GM19035 (cell line): ENCODE measurements around the gene CDHR2.

Source experiments
- ATAC-seq: cut with Tn5 transposase; IDR thresholded peaks from one replicate; pipeline ENCODE4 v1.9.1; 2021; ENCODE audit not compliant: unreplicated experiment

The CDHR2 gene

DNA sequence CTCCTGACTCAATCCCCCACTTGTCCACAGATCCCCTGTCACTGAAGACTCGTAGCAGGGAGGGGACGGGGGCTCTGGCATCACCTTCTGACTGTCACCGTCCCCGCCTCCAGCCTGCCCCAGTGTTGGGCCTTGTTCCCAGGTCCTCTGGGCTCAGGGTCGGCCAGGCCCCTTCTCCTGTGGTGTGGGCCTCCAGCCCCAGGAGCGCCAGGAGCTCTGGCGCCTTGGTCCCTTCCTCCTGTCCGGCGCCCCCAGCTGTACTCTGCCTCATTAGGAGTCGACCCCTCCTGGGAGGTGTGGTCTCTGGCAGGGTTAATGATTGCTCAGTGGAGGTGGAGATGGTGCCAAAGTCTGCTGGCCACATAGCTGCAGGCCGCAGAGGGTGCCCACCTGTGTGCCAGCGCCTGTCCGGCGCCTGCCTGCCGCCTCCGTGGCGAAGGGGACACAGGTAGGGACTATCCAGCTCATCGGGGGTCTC, at the start of gene CDHR2:
TSS of gene CDHR2 (plus strand) at position 376 of the 478 bp plus-strand sequence. CDS start 16,011 bp downstream, outside the sequence.
- ATAC-seq, result no peak

- ATAC-seq, result no peak
Observed at GRCh38 chr5:176500511-176500910, 48.6 kb upstream of the CDHR2 start.

DNA sequence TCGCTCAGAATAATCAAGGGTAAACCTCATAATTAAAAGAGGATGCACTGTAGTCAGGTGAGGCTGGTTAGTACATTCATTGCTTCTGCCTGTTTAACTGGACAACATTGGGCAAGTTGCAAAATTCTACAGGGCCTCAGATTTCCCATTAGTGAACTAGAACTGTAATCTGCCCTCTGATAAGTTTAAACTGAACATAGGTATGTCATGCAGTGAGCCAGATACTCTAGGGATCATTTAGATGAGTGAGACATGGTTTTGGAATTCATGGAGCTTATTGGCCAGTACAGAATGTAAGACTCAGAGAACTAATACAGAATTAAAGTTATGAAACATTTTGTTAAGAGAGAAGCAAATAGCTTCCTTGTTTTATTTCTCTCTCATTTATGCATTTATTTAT, 47.8 kb upstream of the CDHR2 start:
- no peak for ATAC-seq

DNA sequence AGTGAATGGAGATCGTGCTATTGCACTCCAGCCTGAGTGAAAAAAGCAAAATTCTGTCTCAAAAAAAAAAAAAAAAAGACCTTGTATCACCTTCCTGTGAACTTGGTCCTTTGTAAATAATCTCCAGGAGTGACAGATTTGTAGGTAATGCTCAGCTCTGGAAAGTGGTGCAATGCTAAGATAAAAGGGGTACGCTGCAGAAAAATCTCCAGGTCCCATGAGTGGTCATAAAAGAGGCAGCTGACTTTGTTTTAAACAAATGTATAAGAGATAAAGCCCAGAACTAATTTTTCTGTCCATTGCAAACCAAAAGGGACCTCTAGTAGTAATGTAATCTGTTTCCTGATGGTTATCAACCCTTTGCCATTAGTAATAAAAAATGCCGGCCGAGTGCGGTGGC, 45.6 kb upstream of the CDHR2 start:
- ATAC-seq, result no peak

GRCh38 chr5:176507911-176508310, 41.2 kb upstream of the CDHR2 start:
- no peak for ATAC-seq

- no peak for ATAC-seq
Observed at GRCh38 chr5:176508603-176509002, 40.5 kb upstream of the CDHR2 start.

DNA sequence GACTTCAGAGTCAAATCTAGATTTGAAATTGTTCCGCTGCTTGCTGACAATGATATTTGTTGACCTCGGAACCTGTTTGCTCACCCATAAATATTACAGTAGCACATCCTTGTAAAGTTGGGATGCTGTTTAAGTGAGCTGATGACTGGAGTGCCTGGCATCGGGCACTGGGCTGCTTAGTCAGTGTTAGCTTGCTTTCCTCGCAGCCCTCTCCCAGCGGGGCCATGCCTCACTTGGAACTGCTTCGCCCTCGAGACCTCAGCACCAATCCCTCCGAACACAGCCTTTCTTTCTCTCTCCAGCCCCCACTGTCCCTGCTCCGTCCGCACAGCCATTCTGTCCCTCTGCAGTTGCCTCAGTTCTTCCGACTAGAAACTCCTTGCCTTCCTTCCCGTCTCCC, 35.4 kb upstream of the CDHR2 start:
- ATAC-seq, result no peak

DNA sequence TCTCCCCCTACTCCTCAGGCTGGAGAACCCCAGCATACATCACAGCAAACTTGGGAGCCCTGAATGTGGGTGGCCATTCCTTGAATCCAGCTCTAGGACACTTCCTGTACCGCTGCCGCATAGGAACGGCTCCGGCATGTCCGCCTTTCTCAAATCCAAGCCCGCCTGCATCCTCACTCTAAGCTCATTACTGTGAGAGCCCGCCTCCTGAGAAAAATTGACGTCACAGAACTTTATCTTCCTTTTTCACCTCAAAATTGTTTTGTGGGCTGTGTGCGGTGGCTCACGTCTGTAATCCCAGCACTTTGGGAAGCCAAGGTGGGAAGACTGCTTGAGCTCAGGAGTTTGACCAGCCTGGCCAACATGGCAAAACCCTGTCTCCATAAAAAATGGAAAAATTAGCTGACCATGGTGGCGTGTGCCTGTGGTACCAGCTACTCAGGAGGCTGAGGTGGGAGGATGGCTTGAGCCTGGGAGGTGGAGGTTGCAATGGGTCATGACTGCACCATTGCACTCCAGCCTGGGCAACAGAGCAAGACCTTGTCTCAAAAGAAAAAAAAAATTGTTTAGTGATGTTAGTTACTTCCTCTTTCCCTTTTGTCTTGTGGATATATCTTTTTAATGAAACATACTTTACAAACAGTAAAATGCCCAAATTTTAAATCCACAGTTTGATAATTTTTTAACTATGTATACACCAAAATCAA, 34.7 kb upstream of the CDHR2 start:
- ATAC-seq, result no peak

DNA sequence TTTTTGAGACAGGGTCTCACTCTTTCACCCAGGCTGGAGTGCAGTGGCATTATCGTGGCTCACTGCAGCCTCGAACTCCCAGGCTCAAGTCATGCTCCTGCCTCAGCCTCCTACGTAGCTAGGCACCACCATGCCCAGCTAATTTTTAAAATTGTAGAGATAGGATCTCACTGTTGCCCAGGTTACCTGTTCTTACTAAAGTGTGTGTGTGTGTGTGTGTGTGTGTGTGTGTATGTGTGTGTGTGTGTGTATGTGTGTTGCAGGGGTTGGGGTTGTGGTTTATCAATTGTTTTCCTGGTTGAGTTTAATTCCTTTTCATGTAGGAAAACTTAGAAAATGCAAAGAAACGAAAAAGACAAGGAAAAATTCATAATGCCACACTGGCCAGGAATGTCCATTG, 33.7 kb upstream of the CDHR2 start:
- ATAC-seq, result no peak

DNA sequence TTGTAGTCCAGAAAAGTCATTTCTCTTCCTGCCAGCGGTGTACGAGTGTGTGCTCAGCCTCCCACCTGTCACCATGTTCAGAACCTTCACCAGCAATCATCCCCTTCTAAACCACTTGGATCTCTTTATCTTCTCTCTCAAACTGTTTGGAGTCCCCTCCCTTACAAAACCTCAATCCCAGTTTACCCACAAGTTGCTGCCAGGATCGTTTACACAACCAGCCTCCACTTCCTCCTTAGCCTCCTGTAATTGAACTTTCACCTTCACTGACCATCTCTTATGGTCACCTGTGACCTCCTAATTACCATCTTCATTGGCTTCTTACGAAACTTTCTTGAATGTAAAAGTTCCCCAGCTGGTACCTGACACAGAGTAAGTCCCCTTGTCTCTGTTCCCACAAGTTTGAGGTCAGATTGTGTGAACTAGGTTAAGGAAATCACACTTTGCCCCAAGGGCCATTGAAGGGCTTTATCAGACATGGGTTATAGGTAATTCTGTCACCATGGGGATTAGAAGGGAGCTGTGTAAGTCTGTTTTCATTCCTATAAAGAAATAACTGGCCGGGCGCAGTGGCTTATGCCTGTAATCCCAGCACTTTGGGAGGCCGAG, 32.0 kb upstream of the CDHR2 start:
- ATAC-seq, result no peak

DNA sequence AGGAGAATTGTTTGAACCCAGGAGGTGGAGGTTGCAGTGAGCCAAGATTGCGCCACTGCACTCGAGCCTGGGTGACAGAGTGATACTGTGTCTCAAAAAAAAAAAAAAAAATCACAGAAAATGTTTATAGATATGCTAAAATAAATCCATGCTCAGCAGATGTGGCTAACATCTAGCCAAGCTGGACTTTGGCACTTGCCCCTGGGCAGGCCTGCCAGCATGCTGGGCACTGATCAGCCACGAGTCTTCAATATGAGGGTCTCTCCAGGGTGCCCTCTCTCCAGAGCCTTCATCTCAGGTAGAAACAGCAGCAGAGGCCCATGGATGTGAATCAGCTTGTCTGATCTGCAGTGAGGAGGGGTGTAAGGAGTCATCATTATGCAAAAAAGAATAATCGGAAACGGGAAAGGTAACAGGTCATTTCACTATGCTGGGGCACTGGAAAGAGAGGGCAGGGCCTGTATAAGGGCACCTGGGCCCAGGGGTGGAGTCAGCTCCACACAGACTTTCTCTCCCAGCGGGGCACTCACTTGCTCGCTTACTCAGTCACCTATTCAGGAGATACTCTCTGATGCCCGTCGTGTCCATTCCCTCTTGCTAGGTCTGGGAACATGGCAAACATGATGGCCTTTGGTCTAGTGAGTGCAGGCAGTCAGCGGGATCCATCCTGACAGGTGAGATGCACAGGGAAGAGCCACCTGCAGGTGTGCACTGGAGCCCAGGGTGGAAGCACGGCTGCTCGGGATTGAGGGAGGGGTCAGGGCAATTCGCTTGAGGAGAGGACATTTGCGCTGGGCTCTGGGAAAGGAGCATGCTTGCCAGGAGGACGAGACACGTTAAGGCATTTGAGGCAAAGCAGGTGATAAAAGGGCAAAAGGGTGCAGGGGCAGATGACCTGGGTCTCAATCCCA, 29.1 kb upstream of the CDHR2 start:
- no peak for ATAC-seq

GRCh38 chr5:176521286-176521685, 27.9 kb upstream of the CDHR2 start:
- no peak for ATAC-seq

DNA sequence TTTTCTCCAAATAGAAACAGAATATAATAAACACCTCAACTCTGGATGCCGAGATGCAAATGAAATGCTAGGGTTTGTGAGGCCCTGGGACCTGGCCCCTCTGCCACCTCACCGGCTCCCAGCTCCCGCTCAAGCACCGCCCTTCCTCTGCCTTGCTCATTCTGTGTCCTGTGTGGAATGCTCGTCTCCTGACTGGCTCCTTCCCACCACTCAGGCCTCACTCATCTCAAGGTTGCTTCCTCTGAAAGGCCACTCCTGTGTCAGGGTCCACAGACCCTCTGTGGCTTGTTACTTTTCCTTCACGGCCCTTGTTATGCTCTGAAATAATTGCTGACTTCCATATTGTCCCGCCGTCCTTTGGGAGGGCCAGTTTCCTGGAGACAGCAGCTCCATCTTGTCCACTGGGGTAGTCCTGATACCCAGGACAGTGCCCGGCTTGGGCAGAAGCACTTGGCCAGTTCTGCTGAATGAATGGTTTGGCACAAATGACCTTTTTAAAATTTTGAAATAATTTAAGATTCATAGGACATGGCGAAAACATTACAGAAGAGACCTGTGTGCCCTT, 27.4 kb upstream of the CDHR2 start:
- no peak for ATAC-seq

DNA sequence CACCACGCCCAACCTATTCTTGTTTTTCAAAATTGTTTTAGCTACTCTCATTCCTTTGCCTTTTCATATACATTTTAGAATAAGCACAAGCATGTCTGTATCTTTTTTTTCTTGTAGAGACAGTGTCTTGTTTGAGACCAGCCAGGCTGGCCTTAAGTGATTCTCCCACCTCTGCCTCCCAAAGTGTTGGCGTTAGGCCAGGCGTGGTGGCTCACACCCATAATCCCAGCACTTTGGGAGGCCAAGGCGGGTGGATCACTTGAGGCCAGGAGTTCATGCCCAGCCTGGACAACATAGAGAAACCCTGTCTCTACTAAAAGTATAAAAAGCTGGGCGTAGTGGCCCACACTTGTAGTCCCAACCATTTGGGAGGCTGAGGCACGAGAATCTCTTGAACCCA, 25.0 kb upstream of the CDHR2 start:
- ATAC-seq, result no peak

DNA sequence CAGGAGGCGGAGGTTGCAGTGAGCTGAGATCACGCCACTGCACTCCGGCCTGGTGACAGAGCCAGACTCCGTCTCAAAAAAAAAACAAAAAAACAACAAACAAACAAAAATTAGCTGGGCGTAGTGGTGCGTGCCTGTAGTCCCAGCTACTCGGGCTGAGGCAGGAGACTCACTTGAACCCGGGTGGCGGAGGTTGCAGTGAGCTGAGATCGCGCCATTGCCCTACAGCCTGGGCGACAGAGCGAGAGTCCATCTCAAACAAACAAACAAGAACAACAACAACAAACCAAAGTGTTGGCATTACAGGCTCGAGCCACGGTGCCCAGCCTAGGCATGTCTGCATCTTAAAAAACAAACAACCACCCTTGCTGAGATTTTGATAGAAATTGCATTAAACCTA, 24.2 kb upstream of the CDHR2 start:
- no peak for ATAC-seq

DNA sequence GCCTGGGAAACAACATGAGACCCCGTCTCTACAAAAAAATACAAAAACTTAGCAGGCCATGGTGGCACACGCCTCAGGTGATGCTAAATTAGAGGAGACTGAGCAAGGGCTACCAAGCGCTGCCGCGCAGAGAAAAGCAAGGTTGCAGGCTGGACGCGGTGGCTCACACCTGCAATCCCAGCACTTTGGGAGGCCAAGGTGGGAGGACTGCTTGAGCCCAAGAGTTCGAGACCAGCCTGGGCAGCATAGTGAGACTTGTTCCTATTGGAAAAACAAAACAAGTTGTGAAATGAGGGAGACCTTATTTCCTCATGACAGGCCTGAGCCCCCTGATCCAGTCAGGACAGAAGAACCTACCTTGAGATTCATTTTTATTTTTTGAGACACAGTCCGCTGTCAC, 23.5 kb upstream of the CDHR2 start:
- no peak for ATAC-seq

DNA sequence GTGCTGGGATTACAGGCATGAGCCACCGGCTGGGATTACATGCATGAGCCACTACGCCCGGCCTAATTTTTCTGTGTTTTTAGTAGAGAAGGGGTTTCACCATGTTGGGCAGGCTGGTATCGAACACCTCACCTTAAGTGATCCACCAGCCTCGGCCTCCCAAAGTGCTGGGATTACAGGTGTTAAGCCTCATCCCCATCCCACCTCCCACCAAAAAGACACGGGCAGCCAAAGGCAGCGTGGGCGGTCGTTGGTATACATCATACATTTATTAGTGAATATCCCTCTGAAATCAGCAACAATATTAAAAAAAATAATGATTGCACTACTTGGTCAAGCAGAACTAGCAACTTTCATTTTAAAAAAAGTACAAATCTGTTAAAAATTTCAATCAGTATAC, 22.7 kb upstream of the CDHR2 start:
- ATAC-seq, result no peak

DNA sequence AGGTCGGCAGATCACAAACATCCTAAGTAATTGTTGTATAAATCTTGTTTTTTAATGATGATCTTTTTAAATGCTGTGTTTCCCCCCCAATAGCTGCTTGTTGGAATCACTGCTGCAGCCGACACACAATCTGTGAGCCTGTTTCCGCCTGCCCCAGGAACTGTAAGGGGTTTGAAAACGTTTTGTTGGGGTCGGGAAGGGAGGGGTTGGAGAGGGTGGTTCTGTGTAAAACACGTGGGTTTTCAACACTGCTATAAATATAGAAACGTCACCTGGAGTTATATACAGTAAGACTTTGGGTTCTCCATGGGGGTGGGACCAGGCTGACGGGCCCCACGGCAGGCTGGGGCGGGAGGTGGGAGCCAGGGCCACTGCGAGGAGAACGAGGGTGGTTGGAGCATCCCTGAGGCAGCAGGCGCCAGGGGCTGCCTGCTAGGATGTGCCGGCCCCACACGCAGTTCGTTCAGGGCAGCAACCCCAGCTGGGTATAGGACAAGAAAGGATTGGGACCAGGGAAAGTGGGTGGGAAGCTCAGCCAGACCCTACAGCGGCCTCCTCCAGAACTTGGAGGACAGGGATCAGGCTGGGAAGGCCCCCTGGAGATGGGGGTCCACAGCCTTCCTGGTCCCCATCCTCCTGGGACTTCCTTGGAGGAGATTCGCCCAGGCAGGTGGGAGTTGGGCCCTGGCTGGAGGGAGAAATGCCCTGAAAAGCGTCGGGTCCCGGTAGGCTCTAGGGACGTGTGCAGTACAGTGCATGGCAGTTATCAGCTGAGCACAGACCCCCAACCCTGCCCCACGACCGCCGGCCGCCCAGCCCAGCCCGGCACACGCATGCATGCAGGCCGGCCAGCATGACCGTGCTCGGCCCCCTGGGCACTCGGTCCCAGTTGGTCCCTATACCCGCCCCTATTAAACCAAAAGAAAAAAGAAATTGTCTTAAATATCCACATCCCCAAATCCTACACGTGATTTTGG, 21.6 kb upstream of the CDHR2 start:
- no peak for ATAC-seq

DNA sequence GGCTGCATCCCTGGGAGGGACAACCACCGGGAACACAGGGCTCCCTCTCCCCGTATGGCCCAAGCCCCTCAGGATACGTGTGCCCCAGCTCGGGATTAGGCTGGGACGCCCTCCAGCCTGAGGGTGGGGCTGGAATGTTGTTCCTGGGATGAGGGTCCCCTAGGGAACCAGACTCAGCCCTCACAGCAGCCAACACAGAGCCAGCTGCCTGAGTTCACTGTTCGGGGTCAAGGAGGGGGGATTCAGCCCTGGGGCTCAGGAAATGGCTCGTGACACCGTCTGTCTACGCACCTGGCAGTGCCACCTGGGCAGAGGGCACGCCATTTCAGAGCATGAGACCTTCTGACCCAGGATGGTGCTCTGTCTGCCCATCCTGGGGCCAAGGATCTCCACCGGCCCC, 20.8 kb upstream of the CDHR2 start:
- ATAC-seq, result no peak

GRCh38 chr5:176528761-176529115, 20.4 kb upstream of the CDHR2 start:
- ATAC-seq, result no peak
